ENCODE measurements around the gene MEIS2.

Gene MEIS2

DNA sequence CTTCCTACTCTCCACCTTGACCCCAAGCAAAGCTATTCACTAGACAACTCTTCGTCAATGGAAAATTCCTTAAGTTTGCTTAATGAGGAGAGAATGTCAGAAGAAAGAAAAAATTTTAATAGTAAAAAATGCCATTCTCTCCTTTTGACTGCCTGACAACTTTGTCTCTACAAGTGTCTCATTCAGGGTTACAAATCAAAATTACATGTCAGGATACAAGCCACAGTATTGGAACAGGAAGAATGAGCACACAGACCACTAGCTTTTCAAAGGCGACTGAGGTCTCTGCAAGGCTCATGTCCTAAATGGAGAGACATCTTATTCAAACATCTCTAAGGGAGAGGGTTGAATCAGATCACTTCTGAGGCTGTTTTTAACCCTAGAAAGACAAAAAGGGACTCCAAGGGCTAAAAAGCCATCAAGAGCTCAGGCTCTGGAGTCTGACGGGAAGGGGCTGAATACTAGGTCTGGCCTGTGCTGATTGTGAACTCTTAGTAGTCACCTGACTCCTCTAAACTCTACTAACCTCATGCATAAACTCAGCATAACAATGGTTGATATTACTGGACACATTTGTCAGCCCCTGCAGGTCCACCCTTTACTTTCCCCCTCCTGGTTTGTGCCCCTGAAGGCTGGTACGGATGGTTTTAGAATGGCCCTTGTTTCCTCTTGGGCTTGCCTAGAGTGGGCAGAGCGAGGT lies 12.8 kb upstream of the MEIS2 start:
- no peak for DNase-seq (ENCODE audit: low read depth in 3 of 3)

DNA sequence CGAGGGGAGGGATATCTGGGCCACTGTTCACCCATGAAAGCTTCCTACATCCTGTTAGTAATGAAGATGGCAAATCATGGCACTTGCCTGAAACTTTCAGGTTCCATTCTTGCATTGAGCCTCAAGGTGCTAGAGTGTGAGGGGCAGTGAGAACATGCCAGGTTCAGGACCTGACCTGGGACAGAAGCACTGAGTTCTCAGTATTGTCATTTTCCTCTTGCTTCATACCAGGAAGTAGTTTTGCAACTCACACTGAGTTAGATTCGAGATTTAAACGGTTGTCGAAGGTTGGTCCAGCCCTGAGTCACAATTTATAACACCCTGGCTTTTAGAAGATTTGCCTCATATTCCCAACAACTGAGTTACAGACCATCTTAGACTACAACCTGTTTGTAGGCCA lies 11.8 kb upstream of the MEIS2 start:
- DNase-seq (ENCODE audit: low read depth in 3 of 3) = no peak

DNA sequence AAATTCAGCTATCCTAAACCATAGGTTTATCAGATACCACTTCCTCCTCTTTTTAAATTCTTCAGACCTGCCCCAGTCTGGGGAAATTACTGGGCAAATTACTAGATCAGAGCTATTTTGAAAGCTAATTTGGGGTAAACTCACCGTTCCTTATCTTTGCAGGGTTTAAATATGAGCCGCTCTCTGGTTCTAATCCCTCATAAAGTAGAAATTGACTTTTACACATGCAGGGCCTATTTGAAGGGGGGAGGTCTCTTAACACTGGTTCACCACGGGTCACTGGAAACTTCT lies 11.0 kb upstream of the MEIS2 start:
- no peak for DNase-seq (ENCODE audit: low read depth in 3 of 3)

DNA sequence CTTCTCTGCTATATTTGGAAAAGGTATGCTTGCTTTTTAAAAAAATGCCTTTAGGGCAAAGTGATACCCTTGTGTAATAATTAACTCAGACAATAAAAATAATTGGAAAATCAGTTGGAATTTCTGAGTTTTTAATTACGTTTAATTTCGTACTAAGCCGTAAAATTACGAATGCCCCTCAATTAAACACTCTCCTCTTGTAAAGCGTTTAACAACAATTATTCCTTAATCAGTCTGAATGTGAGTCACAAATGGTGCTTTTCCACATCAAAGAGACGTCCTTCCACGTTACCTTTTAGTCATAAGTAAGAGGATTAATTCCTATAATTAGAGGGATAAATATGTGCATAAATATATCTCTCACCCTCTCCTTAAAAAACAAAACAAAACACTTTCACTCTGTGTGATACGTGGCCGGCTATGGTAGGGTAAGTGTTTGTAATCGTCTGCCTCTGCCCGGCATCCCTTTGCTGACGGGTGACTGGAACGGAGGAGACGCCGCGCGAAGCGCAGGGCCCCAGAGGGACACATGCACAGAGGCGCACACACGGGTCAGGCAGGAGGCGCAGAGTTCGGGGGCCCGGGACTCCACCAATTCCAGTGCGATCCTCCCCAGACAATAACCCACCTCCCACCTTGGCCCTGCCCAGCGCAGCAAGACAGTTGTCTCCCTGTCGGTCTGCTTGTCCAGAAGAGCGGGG lies 9.7 kb upstream of the MEIS2 start:
- no peak for DNase-seq (ENCODE audit: low read depth in 3 of 3)

DNA sequence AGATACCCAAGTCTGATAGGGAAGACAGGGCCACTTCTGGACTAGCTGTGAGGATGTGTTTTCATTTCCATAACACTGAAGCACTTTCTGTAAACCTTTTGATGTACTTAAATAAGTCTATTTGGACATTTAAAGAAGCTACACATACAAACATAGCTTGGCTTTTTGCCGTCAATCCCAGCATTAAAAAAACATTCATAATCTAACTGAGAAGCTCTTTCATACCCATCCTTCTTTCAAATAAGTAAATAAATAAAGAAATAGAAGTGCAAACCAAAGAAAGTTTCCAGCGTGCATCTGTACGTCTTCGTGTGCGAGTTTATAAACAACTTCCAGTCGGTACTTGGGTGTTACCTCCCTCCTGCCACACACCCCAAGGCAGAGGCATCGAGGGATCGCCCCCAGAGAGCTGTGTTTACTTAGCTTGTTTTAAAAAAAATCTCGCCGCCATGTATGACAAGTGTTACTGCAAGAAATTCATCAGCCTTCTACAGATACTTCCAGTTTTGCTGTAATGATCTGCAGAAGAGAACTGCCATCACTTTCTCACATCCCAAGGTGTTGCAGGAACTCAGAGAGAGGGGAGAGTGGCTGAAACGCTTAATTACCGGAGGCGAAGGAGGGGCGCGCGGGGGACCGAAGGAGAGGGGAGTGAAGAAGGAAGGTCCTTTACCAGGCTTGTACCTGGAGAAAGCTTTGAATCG lies 9.0 kb upstream of the MEIS2 start:
- DNase-seq (ENCODE audit: low read depth in 3 of 3) = no peak

DNA sequence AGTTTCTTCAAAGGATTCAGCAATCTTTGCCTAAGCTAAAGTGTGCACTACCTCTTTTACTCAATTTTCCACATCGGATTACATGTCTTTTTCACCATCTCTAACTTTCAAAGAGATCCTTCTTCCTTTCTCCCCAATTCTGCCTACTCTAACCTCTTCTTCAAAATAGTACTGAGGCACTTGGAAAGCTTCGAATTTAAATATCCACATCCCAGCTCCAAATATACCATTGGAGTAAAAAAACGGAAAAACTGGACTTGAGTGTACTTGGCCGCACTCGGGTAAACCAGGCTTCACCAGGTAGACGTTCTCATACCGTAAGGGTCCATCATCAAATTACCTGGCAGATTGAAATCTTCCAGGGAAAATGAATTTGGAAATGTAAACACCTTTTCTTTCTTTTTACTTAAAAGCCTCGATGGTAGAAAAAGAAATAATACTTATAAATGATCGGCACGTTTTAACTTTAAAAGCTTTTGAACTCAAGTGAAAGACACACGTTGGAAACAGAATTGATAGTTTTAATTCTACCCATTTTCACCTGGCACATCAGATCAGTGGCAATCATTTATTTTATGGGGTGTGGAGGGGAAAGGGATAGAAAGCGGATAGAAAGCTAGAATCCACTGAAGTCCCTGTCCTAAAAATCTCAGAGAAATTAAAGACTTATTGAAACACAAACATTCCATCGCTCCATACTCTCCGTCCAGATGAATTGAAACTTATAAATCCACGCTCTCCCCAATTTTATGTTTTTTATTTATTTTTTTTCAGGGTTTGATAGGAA lies 8.2 kb upstream of the MEIS2 start:
- DNase-seq (ENCODE audit: low read depth in 3 of 3) = no peak

DNA sequence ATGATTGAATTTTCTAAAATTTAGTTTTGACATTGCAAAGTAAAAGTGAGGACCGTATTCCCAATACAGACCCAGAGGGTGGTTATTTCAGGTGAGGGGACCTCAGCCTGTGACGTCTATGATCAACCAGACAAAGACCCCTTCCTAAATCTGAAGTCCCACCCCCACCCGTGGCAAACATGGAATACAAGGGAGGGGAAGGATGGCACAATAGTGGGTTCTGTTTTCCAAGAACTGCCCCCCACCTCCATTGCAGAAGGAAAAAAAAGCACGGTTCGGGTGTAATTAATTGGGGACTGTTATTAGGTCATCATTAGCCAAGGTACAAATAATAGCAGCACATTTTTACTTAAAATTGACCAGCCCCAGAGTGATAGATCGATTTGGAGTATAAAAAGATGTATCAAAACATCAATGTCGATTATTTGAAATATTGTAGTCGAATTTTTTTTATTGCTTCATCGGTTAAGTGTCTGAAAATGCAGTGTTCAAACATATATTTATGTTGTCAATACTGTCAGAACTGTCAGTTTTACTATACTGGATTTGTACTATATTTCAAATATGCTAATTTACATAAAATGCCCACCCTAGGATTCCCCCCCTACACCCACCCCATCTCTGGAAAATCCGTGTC lies 7.5 kb upstream of the MEIS2 start:
- DNase-seq (ENCODE audit: low read depth in 3 of 3) = no peak

DNA sequence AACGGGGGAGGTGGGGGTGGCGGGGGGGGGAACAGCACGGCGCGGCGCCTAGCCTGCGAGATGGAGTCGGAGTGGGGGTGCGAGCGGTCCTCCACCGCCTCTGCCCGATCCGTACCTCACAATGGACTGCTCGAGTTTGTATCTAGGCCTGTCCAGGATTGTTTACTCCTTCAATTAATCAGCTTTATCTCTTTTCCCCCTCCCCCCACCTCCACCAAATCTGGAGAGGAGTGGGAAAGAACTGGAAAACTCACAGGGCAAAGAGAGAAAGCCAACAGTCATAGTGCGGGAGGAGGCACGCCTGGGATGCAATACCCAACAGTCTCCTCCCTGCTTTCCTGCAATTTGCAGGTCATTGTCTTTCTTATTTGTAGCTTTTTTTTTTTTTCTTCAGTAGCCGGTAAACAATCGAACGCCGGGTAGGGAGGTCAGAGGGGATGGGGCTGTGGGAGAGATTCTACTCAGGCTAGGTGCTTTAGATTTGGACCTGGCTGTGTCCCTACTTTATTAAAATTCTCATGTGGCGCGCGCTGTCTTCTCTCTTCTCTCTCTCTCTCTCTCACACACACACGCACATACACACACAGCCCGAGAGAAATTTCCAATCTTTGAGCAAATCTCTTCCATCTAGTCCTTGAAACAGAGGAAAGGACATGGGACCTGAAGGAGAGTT lies 6.9 kb upstream of the MEIS2 start:
- no peak for DNase-seq (ENCODE audit: low read depth in 3 of 3)

DNA sequence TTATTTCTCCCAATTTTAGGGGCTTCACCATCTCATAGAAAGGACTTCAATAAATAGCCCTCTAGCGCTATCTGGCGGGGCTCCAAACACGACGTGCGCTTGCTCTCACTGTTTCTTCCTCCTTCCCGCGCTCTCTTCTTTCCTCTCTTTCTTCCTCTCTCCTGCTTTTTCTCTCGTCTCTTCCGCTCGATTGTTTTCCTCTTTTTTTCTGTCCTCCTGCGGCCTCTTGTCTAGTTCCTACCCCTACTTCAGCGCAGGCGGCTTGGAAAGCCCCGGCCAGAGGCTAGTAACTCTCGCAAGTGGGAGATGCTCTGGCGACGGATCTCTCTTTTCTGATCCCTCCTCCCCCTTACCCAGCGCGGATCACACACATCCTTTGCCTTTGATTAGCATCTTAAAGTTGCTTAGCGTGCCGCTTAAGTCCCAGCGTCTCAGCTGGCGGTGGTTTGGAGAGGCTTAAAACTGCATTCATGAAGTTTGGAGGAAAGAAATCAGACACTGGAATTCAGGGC lies 6.2 kb upstream of the MEIS2 start:
- DNase-seq (ENCODE audit: low read depth in 3 of 3) = no peak

DNA sequence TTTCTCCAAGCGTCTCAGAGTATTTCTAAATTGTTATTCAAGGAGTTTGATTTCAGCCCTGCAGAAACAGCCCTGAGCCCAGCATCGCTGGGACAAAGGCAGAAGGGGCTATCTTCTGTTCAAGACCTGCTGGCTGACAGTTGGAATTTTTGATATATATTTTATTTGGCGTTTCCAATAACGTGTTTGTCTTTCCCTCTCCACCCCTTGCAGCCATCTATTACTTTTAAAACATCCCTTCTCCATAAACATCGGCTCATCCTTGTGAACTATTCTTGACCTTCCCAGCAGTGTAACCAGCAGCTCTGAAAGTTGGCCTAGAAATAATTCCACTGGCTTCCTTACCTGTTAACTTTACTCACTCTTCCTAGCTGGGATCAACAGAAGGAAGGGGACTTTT lies 5.5 kb upstream of the MEIS2 start:
- DNase-seq (ENCODE audit: low read depth in 3 of 3) = no peak

DNA sequence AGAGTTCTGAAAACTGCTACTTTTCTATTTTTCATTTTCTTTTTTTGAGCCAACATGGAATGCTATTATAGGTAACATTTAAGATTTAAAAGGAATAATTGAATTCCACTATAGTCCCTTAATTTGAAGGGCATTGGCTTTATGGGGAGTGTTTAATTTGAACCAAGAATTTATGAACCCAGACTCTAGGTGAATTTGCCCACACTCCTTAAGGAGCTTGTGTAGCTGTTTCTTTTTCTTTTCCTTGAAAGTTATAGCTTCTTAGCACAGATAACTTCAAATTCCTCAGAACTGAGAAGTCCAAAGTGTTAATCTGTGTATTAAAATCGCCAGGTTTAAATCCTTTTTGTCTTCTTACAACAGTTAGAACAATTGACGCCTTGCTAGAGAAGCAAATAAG lies 4.7 kb upstream of the MEIS2 start:
- DNase-seq (ENCODE audit: low read depth in 3 of 3) = no peak

DNA sequence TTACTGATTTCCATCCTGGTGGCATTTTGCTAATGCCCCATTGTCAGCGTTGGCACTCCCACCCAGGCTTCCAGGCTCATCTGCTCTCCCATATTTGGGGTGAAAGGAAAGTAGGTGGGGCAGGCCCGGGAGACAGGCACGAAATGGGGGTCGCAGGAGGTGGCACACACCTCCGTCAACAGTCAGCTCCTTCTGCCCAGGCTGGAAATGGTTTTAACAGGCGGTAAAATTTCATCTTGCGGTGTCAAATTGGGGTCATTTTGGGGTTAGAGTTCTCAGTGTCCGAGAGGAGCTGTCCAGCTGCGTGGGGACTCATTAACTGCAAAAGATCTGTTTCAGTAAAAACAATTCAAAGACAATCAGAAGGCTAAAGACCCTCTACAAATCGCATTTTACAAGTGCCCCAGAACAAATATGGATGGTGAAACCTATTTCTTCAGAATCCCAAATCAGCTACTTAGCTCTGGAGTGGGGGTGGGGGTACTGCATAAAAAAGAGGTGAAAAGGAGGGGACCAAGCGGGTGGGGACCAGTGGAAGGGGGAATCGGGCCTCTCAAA lies 4.2 kb upstream of the MEIS2 start:
- no peak for DNase-seq (ENCODE audit: low read depth in 3 of 3)

DNA sequence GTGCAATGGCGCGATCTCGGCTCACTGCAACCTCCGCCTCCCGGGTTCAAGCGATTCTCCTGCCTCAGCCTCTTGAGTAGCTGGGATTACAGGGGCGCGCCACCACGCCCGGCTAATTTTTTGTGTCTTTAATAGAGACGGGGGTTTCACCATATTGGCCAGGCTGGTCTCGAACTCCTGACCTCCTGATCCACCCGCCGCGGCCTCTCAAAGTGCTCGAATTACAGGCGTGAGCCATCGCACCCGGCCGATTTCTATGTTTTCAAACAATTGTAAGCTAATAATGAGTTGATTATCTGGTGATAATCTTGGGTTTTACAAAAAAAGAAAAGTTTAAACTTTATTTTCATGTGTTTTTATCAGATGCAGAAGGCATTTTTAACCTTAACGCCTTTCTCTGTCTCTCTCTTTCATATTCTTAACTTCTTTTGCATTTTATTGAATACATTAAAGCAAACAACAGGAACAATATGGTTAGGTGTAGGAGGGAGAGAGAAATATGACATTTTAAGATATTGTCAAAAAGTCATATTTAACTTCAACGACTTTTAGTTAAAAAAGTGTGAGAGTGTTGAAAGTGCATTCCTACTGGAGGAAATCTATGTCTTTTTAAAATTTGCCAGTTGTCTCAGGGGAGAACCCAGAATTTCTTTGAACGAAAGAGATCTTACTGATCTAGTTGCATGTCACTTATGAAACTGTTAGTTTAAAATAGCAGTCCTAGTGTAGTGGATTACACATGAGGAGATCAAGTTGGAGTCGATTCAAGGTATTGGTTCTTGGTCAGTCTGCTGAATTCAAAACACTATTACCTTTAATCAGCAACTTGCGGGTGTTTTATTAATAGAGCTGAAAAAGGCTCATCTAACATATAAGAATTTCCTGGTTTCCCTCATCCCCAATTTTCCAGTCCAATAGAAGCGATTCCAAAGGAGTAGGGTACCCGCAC lies 3.4 kb upstream of the MEIS2 start:
- DNase-seq (ENCODE audit: low read depth in 3 of 3) = no peak

DNA sequence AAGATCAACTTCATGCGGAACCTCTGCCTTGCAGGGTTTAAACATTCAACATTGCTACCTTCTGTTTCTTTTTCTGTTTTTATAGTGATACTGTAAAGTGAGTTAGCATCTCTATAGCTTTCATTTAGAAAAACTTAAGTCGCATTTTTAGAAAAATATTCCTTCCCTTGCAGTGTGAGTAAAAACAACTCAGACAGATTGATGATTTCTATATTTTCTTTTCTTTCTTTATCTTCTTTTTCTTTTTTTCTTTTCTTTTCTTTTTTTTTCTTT lies 2.8 kb upstream of the MEIS2 start:
- DNase-seq (ENCODE audit: low read depth in 3 of 3) = no peak

DNA sequence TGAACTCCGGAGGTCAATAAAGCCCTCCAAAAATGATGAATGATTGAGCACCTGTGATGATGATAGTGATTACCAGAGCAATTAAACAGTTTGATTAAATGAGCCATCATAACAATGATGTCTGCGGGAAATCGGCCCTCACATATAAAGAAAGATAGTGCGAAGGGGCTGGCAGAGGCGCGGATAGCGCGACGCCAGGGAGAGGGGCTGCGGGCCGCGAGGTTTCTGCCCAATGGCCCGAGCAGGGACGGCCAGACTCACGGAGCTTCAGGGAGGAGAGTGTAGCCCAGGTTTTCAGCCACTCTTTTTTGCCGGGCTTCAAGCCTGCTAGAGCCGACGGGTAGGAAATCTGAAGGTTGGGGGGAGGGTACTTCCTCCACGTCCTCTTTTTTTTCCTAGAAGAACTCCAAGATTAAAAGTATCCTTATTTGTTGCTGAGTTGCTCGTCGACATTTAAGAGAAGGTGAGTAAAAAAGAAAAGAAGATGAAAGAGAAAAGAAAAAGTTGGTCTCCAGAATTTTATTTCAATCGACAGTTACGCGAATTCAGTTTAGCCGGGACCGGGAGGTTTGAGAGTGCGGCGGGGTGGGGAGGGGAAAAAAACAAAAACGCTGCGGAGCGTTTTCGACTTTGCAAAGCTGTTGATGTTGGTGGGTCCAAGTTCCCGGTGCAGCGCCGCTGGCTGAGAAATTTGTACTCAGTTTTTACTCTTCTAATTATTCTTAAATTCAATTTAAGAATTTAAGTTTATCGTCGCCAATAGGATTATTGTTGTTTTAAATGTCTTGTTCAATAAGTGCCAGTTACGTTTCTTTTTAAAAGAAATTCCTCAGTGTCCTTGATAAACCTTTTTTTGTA lies 2.2 kb upstream of the MEIS2 start:
- no peak for DNase-seq (ENCODE audit: low read depth in 3 of 3)

DNA sequence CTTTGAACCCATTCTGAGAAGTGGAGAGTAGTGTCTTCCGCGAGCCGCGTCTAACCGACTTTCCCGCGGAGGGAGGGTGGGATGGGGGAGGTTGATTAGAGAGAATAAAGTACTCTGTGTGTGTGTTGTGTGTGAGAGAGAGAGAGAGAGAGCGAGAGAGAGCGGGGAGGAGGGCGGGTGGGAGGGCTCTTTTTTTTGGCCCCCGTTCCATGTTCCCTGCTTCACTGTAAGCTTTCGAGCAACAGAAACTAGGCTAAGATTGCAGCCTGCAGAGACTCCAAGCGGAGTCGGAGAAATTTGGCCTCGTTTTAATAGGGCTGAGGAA lies 1.6 kb upstream of the MEIS2 start:
- DNase-seq (ENCODE audit: low read depth in 3 of 3) = no peak

DNA sequence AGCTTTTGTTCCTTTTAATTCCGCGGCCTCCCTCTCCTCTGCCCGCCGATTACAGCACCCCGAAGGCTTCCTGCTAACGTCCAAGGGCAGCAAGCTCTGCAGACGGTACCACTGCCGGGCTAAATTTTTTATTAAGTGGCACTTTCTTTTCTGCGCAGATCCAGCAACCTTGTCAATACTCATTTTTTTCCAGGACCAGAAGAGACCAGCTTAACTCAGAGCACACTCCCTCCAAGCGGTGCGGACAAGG lies 542 bp upstream of the MEIS2 start:
- DNase-seq (ENCODE audit: low read depth in 3 of 3) = no peak

DNA sequence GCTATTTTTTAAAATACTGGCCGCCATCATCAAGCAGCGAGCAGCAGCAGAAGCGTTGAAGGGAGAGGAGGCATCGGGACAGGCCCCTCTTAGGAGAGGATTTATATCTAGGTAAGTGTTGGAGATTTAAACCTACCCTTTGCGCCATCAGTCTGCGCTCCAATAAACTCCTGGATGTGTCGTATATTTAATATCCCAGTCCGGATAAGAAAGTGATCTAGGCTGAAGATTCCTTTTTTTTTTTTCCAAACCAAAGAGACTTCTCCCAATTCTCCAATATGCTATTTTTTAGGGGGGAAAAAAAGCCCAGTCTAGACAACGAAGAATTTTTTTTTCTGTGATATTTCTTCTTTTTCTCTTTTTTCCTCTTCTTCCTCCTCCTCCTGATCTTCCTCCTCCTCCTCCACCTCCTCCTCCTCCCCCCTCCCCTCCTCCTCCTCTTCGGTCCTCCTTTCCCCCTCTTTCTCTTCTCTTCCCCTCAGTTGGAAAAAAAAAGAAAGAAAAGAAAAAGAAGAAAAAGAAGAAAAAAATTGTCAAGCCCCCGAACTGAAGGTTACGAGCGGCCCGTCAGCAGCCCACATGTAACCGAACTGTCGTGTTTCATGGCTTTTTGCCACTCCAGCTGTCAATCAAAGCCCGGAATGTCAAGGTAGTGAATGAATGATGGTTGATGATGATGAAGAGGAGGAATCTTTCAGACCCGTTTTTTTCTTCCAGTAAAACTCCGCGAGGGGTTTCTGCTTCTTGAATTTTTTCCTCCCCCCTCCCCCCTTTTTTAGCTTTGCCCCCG lies 835 bp downstream of the MEIS2 start:
- DNase-seq (ENCODE audit: low read depth in 3 of 3) = no peak
